GM18505 (cell line): ENCODE measurements around the gene CORT.
A peak's percentile ranks its signal among the peaks of the same experiment; 100 is the strongest.

ENCODE experiments used
- ATAC-seq: cut with Tn5 transposase; IDR thresholded peaks from one replicate; pipeline ENCODE4 v1.9.1; 2021; ENCODE audit not compliant: unreplicated experiment
- POLR2A ChIP-seq: IDR thresholded peaks from 4 replicates; pipeline ENCODE4 v1.6.1; 2011; ENCODE audit warnings: borderline replicate concordance; ENCODE audit not compliant: insufficient read depth, insufficient read length; ENCODE audit errors: extremely low read depth

CORT gene

DNA sequence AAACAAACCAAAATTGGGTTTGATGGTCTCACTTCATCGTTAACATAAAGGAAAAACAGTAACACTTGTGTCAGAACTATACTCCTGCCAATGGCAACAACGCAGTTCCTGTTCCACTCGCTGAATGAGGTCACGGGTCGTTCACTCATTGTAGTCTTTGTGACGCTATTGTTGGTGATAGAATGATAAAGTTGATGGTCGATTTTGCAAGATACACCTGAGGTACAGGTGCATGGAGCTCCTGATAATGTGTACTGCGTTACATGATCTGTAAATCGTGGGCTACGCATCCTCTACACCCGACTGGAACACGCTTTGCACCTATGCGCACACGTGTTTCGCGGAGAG lies 20.0 kb upstream of the CORT start:
- no peak for ATAC-seq
- TF ChIP-seq POLR2A: no peak

DNA sequence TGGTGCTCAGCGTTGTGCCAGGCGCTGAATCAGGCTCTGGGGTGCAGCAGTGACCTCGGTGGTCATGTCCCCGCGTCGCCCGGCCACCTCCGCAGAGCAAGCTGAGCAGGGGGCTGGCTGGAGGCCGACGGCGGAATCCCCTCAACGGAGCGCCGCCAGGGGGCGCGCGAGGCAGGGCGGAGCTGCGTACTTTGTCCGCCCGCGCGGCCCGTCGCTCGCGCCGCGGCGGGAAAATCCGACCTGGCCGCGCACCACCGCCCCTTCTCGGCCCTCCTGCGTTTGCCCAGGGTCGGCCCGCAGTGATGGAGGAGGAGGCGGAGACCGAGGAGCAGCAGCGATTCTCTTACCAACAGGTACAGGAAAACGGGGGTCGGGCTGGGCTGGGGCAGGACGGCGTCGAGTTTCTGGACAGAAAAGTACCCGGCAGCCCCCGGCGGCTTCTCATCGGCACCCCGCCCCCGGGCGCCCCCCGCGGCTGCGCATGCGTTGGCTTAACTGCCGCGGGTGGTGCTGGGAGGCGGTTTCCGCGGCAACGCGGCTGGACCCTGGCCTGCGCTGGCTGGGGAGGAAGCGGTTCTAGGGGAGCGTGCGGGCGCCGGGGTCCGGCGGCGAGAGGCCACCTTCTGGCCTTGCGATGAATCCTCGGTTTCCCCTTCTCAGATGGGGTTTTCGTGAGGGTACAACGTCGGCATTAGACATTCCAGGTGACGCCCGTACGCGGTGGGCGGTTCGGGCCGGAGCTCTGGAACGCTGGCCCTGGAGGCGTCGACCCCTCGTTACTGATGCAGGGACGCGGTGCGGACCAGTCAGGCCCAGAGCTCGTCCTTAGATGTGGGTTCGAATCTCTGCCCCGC lies 19.4 kb upstream of the CORT start, which contains the start of gene CENPS:
TSS of gene CENPS (plus strand) at position 218 of the 854 bp plus-strand sequence. CDS start at position 303, 85 bp downstream.
- ATAC-seq: peak; percentile 80
- peak; percentile 74 for TF ChIP-seq POLR2A

DNA sequence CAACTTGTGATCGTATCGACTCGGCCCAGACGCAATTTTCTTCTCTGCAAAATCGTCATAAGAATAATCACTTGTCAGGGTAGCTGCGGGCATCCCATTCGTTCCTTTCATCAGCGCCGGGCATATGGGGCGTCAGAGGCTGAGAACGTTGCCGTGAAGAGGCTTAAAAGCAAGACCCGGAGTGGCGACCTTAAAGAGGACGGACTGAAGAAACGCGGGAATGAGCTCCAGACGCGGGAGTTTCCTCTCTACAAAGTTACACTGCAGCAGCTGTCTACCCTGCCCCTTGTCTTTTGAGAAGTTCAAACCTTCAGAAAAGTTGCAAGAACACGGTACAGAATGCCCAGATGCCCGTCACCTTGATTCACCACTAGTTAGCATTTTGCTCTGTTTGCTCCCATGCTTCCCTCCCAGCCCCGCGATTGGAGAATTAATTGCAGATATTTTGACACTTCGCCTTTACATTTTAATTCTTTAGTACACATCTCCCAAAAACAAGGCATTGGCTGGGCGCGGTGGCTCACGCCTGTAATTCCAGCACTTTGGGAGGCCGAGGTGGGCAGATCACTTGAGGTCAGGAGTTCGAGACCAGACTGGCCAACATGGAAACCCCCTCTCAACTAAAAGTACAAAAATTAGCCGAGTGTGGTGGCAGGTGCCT lies 18.6 kb upstream of the CORT start:
- no peak for ATAC-seq
- no peak for TF ChIP-seq POLR2A

DNA sequence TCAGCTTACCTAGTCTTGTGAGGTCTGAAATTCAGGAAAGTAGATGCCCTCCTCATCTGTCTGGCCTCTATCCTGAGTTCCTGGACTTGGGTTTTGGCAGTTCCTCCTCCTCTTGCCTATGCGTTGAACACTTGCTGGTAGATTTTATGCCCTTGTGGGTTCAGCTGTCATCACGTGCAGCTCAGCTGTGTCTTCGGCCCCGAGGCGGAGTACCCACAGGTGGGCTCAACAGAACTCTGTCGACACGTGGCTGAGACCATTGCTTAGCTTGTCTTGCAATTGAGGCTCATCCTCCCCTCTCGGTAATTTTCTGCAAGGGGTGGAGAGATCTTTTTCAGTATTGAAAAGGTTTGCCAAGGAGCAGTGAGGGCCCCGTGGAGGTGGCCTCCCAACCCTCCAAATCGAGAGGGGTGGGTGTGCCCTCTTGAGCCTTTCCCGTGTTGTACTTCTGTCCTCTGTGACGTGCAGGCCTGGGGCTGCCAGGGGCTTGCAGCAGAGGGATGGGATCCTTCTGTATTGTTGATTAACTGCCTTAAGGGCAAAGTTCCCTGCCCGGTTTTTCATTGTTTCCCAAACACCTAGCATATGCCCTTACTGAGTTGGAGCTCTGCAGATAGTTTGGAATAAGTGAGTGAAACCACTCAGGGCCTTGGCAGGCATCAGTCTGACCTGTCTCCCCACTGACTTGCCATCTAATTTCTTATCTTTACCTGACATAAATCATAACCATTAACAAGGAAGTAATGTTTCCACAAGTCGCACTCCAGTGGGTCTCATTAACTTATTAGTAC lies 16.7 kb upstream of the CORT start:
- ATAC-seq: no peak
- no peak for TF ChIP-seq POLR2A

DNA sequence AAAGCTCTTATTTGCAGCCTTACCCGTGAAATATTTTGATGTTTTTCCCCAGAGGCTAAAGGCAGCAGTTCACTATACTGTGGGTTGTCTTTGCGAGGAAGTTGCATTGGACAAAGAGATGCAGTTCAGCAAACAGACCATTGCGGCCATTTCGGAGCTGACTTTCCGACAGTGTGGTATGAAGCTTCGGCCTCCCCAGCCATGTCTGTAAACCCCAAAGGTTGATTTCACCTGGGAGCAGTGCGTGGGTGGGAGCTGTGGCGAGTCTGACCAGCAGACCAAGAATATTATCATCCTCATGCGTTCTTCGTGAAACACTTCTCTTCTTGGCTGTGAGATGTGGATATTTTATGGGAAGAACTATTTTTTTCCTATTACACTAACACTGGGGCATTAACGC lies 16.0 kb upstream of the CORT start:
- no peak for TF ChIP-seq POLR2A
- ATAC-seq: no peak

DNA sequence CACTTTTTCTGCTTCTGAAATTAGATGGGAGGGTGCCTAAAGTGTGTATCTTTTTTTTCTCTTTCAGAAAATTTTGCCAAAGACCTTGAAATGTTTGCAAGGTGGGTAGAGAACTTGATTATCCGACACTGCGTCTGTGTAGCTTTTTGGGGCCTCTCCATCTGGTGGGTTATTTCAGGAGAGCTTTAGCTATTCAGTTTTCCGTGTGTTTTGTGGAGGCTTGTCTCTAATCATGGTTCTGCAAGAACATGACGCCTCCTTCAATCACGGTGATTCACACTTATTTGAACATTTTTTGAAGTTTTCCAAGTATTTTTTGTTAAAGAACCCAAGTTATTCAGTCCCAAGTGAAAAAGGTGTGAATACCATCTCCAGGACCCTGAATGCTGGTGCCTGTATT lies 15.2 kb upstream of the CORT start:
- no peak for ATAC-seq

DNA sequence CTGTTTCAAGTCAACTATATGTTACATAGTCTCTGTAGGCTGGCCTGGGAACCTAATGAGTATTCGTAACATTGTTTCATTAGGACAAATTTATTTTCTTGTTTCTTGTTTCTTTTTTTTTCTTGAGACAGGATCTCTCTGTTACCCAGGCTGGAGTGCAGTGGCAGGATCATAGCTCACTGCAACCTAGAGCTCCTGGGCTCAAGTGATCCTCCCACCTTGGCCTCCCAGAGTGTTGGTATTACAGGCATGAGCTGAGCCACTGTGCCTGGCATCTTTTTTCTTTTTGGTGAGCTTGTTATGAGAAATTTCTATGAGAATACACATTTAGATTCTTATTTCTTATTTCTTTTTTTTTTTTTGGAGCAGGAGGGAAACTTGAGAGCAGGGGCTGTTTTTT lies 12.8 kb upstream of the CORT start:
- ATAC-seq: no peak
- TF ChIP-seq POLR2A: no peak

More for the DNA sequence above, 15.2 kb upstream of the CORT start:
- TF ChIP-seq POLR2A: no peak

DNA sequence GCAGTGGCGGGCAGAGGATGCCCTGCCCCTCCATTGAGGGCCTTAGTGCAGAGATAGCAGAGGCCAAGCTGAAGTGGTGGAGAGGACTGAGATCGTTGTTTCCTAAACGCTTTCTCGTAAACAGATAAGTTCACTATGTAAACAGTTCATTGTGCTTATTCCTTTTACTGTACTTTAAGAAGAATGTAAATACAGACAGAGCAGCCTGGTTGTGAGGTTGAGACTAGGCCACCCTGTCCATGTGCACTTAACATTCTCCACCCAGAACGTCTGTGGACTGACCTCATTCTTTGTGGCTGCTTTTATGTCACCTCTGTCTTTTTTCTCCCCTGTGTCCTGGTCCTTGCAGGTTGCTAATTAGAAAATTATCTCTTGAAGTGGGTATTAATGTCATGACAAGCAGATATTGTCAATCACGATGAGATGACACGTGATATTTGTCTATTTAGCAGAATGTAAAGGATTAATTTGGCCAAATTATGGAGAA lies 11.1 kb upstream of the CORT start:
- no peak for TF ChIP-seq POLR2A
- no peak for ATAC-seq

DNA sequence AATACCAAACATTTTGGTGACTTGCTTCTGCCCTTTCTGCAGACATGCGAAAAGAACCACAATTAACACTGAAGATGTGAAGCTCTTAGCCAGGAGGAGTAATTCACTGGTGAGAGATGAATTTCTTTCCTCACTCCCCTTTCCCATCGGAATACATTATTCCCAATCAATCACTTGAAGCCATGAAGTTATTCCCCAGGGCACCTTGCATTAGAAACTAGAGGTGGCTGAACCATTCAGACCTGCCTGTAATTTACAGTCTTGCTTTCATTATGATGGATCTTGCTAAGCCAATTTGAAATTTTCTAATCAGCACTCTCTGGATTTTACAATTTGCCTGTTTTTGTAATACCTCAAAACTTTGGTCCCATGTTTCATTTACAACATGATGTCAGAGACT lies 9.5 kb upstream of the CORT start:
- ATAC-seq: no peak

DNA sequence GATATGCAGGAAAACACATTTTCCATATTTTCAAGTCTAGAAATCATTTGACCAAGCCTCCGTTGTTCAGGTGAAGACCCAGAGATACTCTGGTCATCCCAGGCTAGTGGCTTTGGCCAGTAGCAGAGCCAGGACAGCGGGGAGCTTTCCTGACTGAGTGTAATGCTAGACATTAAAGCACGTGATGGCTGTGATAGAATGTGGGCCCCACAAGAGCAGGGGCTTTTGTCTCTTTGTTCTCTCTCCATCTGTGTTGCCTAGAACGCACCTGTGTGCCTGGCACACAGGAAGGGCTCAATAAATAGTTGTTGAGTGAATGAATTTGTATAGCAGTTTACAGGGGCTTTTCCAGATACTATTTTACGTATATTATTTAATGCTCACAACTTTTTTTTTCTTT lies 9.0 kb upstream of the CORT start:
- ATAC-seq: no peak
- TF ChIP-seq POLR2A: no peak

More for the DNA sequence above, 9.5 kb upstream of the CORT start:
- TF ChIP-seq POLR2A: no peak

DNA sequence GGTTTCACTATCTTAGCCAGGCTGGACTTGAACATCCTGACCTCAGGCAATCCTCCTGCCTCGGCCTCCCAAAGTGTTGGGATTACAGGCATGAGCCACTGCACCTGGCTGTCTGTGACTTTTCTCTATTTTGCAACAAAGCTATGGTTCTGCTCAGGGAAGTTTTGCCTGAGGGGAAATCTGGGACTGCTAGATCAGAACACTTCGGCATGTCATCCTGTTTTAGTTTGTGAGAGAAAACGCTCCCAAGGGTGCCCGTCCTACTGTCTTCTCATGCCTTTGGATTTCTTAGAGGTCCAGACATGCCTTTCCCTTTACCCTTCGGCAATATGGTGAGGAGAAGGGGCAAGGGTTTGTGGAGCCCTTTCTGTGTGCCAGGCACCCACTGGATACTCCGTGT lies 5.6 kb upstream of the CORT start:
- no peak for ATAC-seq
- TF ChIP-seq POLR2A: no peak

DNA sequence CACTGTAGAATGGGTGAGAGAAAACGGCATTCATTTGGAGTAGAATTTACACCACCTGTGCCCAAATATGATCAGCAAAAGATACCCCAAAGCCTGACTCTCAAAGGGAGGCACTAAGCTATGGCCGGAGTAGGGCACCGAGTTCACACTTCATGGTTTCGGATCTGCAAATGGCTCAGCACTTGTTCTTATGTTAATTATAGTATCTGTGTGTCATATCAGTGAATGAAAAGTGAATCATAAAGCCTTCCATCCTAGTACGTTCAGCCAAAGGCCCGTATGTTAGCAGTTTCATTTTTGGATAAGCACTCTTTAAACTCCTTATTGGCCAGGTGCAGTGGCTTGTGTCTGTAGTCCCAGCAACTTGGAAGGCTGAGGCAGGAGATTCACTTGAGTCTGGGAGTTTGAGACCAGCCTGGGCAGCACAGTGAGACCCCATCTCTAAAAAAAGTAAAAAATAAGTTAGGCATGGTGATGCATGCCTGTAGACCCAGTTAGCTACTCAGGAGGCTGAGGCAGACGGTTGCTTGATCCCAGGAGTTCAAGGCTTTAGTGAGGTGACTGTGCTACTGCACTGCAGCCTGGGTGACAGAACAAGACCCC lies 4.9 kb upstream of the CORT start:
- TF ChIP-seq POLR2A: no peak
- ATAC-seq: no peak
